ENCODE measurements around the gene OPTN. TPM values are rescaled to one million over a fixed set of nuclear protein-coding genes. Genes with fewer than 3 reads are reported as not detected.

The OPTN gene
- polyA plus RNA-seq, 1 donor from 2014 or later: 38.2 TPM

GRCh38 chr10:13056456-13057077, 43.4 kb upstream of the OPTN start:
- TF ChIP-seq CTCF (IDR thresholded peaks at IDR 0.05; ENCODE audit: poor library complexity, severe bottlenecking) (peak; percentile 77), SMC3 (conservative IDR thresholded peaks at IDR 0.05; ENCODE audit: poor library complexity) (peak; percentile 82), EZH2 (IDR thresholded peaks at IDR 0.05; ENCODE audit: borderline replicate concordance, insufficient read depth, low read length, poor library complexity, severe bottlenecking) (no peak), RAD21 (conservative IDR thresholded peaks at IDR 0.05) (peak; percentile 80)
- no peak overlapping the region for H3K4me3 ChIP-seq (ENCODE audit: low read length)
- H3K27ac ChIP-seq (ENCODE audit: low read length): no peak overlapping the region
- no peak overlapping the region for H3K4me2 ChIP-seq (ENCODE audit: low read length)
- H3K9me2 ChIP-seq (ENCODE audit: insufficient read depth, low read length): no peaks in the 10 kb centered on the region
- H3K9me3 ChIP-seq (ENCODE audit: low read length): no peaks in the 10 kb centered on the region
- H3K79me2 ChIP-seq (replicated peaks; ENCODE audit: insufficient read depth, low read length): no peaks in the 10 kb centered on the region
- no peaks in the 10 kb centered on the region for H3K36me3 ChIP-seq (ENCODE audit: insufficient read depth, low read length)
- no peaks in the 10 kb centered on the region for H3K27me3 ChIP-seq (ENCODE audit: insufficient read depth, low read depth, low read length)
- H3K9ac ChIP-seq (ENCODE audit: low read length): no peak overlapping the region
- H3F3A ChIP-seq (ENCODE audit: insufficient read depth, low read length, poor library complexity, severe bottlenecking): no peaks in the 10 kb centered on the region
- no peak overlapping the region for H2AFZ ChIP-seq (ENCODE audit: low read depth, low read length)
- no peaks in the 10 kb centered on the region for H4K20me1 ChIP-seq (ENCODE audit: insufficient read depth)

- Histone ChIP-seq H3K4me2 (ENCODE audit: low read length) (no peak overlapping the region), H3K9ac (ENCODE audit: low read length) (no peak overlapping the region), H4K20me1 (ENCODE audit: insufficient read depth) (no peaks in the 10 kb centered on the region), H3K9me3 (ENCODE audit: low read length) (no peaks in the 10 kb centered on the region), H3K4me3 (ENCODE audit: low read length) (no peak overlapping the region), H2AFZ (ENCODE audit: low read depth, low read length) (no peak overlapping the region), H3K27me3 (ENCODE audit: insufficient read depth, low read depth, low read length) (no peaks in the 10 kb centered on the region), H3K36me3 (ENCODE audit: insufficient read depth, low read length) (no peaks in the 10 kb centered on the region), H3K27ac (ENCODE audit: low read length) (no peak overlapping the region), H3K9me2 (ENCODE audit: insufficient read depth, low read length) (no peaks in the 10 kb centered on the region), H3F3A (ENCODE audit: insufficient read depth, low read length, poor library complexity, severe bottlenecking) (no peaks in the 10 kb centered on the region), H3K79me2 (replicated peaks; ENCODE audit: insufficient read depth, low read length) (no peaks in the 10 kb centered on the region)
- no peak for TF ChIP-seq MXI1 (conservative IDR thresholded peaks at IDR 0.05; ENCODE audit: poor library complexity, severe bottlenecking)
- no peak for TF ChIP-seq EP300 (conservative IDR thresholded peaks at IDR 0.05; ENCODE audit: poor library complexity, severe bottlenecking)
- TF ChIP-seq EZH2 (IDR thresholded peaks at IDR 0.05; ENCODE audit: borderline replicate concordance, insufficient read depth, low read length, poor library complexity, severe bottlenecking): no peak
- TF ChIP-seq POLR2AphosphoS5 (IDR thresholded peaks at IDR 0.05): no peak
- TF ChIP-seq RAD21 (conservative IDR thresholded peaks at IDR 0.05): no peak
- no peak for TF ChIP-seq SMC3 (conservative IDR thresholded peaks at IDR 0.05; ENCODE audit: poor library complexity)
- TF ChIP-seq CTCF (IDR thresholded peaks at IDR 0.05; ENCODE audit: poor library complexity, severe bottlenecking): no peak
- no peak for TF ChIP-seq REST (IDR thresholded peaks at IDR 0.05; ENCODE audit: borderline replicate concordance)
- no peak for TF ChIP-seq TAF1 (IDR thresholded peaks at IDR 0.05; ENCODE audit: low read depth)
Observed at GRCh38 chr10:13062803-13063202, 37.2 kb upstream of the OPTN start.
